Activated CD8-positive, alpha-beta memory T cell treated with anti-CD3 and anti-CD28 coated beads for 24 hours (primary cell): ENCODE measurements around the gene COX4I2.
"Not testable (repeated sequence)": the region's sequence is repeated elsewhere in the genome, so short reads cannot be mapped to it uniquely, and the experiment has no call there.

ENCODE experiments used
- DNase-seq: peaks from one replicate; pipeline ENCODE4 v3.0.0-alpha.2; 2020

The COX4I2 gene

GRCh38 chr20:31661625-31662371 is 24.1 kb downstream of the COX4I2 start:
- DNase-seq = peak; percentile 91

- DNase-seq = no peak
Observed at GRCh38 chr20:31662372-31662854, 24.7 kb downstream of the COX4I2 start.

- DNase-seq = no peak
Observed at GRCh38 chr20:31663524-31663837, 25.8 kb downstream of the COX4I2 start.

- DNase-seq = no peak
Observed at GRCh38 chr20:31663838-31664695, 26.4 kb downstream of the COX4I2 start.

- no peak for DNase-seq
Observed at GRCh38 chr20:31664696-31665354, 27.1 kb downstream of the COX4I2 start.

GRCh38 chr20:31665753-31666152 is 28.0 kb downstream of the COX4I2 start:
- no peak for DNase-seq

- DNase-seq = no peak
Observed at GRCh38 chr20:31666258-31667042, 28.7 kb downstream of the COX4I2 start.

- DNase-seq = no peak
Observed at GRCh38 chr20:31667315-31668285, 29.9 kb downstream of the COX4I2 start.

GRCh38 chr20:31668944-31669343 is 31.2 kb downstream of the COX4I2 start:
- not testable (repeated sequence) for DNase-seq

GRCh38 chr20:31669876-31670275 is 32.2 kb downstream of the COX4I2 start:
- DNase-seq = no peak

GRCh38 chr20:31670371-31671228 is 32.9 kb downstream of the COX4I2 start:
- no peak for DNase-seq

- DNase-seq = no peak
Observed at GRCh38 chr20:31671324-31671723, 33.6 kb downstream of the COX4I2 start.

- DNase-seq = no peak
Observed at GRCh38 chr20:31673435-31673834, 35.7 kb downstream of the COX4I2 start.

- DNase-seq = no peak
Observed at GRCh38 chr20:31673943-31674463, 36.3 kb downstream of the COX4I2 start.

- DNase-seq = peak; percentile 78
Observed at GRCh38 chr20:31674895-31675827, 37.4 kb downstream of the COX4I2 start.

GRCh38 chr20:31675828-31676608 is 38.3 kb downstream of the COX4I2 start:
- peak; percentile 81 for DNase-seq

- DNase-seq = no peak
Observed at GRCh38 chr20:31676609-31676989, 38.9 kb downstream of the COX4I2 start.

GRCh38 chr20:31677553-31678260 is 40.0 kb downstream of the COX4I2 start:
- no peak for DNase-seq
